ENCODE data around the gene GSC2.

The GSC2 gene

GRCh38 chr22:19169947-19170318 is 19.8 kb upstream of the GSC2 start:
- peaks cover 66% of the 10 kb centered on the region for H3K27me3 Mint-ChIP-seq (ENCODE audit: low read depth)
- no peak for TF ChIP-seq CTCF (IDR thresholded peaks at IDR 0.05; ENCODE audit: unreplicated experiment in 3 of 3)
- H3K27ac Mint-ChIP-seq = peak overlapping the region in 1 of 3 experiments; percentile 89
- H3K9me3 Mint-ChIP-seq = no peaks in the 10 kb centered on the region
- H3K4me3 Mint-ChIP-seq = peak overlapping the region; percentile 89 to 93 (median 92)
- peaks cover 24% of the 10 kb centered on the region for H3K4me1 Mint-ChIP-seq
- no peaks in the 10 kb centered on the region for H3K36me3 Mint-ChIP-seq (ENCODE audit: low read depth)

- no peaks in the 10 kb centered on the region for H3K36me3 Mint-ChIP-seq (ENCODE audit: low read depth)
- H3K4me3 Mint-ChIP-seq = peak overlapping the region; percentile 66 to 80 (median 73)
- TF ChIP-seq CTCF (IDR thresholded peaks at IDR 0.05; ENCODE audit: unreplicated experiment in 3 of 3) = no peak
- peaks cover 71% of the 10 kb centered on the region for H3K27me3 Mint-ChIP-seq (ENCODE audit: low read depth)
- H3K9me3 Mint-ChIP-seq = no peaks in the 10 kb centered on the region
- H3K4me1 Mint-ChIP-seq = peaks cover 24% of the 10 kb centered on the region
- H3K27ac Mint-ChIP-seq = no peak overlapping the region
Observed at GRCh38 chr22:19169002-19169946, 19.2 kb upstream of the GSC2 start.

GRCh38 chr22:19168088-19168890 is 18.2 kb upstream of the GSC2 start:
- Mint-ChIP-seq H3K4me1 (peaks cover 21% of the 10 kb centered on the region), H3K27ac (no peak overlapping the region), H3K4me3 (peak overlapping the region; percentile 22 to 57 (median 29)), H3K27me3 (ENCODE audit: low read depth) (peaks cover 74% of the 10 kb centered on the region), H3K36me3 (ENCODE audit: low read depth) (no peaks in the 10 kb centered on the region), H3K9me3 (no peaks in the 10 kb centered on the region)
- TF ChIP-seq CTCF (IDR thresholded peaks at IDR 0.05; ENCODE audit: unreplicated experiment in 3 of 3) = no peak

GRCh38 chr22:19167106-19167869 is 17.2 kb upstream of the GSC2 start:
- H3K27ac Mint-ChIP-seq = no peak overlapping the region
- no peaks in the 10 kb centered on the region for H3K36me3 Mint-ChIP-seq (ENCODE audit: low read depth)
- H3K4me3 Mint-ChIP-seq = peak overlapping the region in 2 of 3 experiments; percentile 23 to 44
- peaks cover 11% of the 10 kb centered on the region for H3K4me1 Mint-ChIP-seq
- H3K9me3 Mint-ChIP-seq = no peaks in the 10 kb centered on the region
- peaks cover 71% of the 10 kb centered on the region for H3K27me3 Mint-ChIP-seq (ENCODE audit: low read depth)
- no peak for TF ChIP-seq CTCF (IDR thresholded peaks at IDR 0.05; ENCODE audit: unreplicated experiment in 3 of 3)

GRCh38 chr22:19166421-19166820 is 16.3 kb upstream of the GSC2 start:
- no peak for TF ChIP-seq CTCF (IDR thresholded peaks at IDR 0.05; ENCODE audit: unreplicated experiment in 3 of 3)
- H3K27me3 Mint-ChIP-seq (ENCODE audit: low read depth) = peaks cover 71% of the 10 kb centered on the region
- H3K36me3 Mint-ChIP-seq (ENCODE audit: low read depth) = no peaks in the 10 kb centered on the region
- H3K4me1 Mint-ChIP-seq = peaks cover 7% of the 10 kb centered on the region
- no peaks in the 10 kb centered on the region for H3K9me3 Mint-ChIP-seq
- no peak overlapping the region for H3K27ac Mint-ChIP-seq
- H3K4me3 Mint-ChIP-seq = no peak overlapping the region
